Measurements from ENCODE around the gene GARRE1. TPM values are rescaled to one million over a fixed set of nuclear protein-coding genes. Genes with fewer than 3 reads are reported as not detected.
"Not testable (repeated sequence)": the region's sequence is repeated elsewhere in the genome, so short reads cannot be mapped to it uniquely, and the experiment has no call there.

The GARRE1 gene
- polyA plus RNA-seq (ENCODE audit: insufficient read depth in 1 of 5, insufficient read length in 5 of 5, low replicate concordance in 1 of 5) = 10 to 100 TPM; 30.5 to 46.0 (median 37.5) TPM
- long read RNA-seq, donor 1, transcript KIAA0355-205 (3 exons, 1,313 nt) = major isoform, 5 of 89 reads
- long read RNA-seq, donor 1, partial matches to known transcripts = 82 of 89 reads
- long read RNA-seq, donor 1, other reads (novel, unspliced or antisense) = 0 of 89 reads
- long read RNA-seq, donor 2, full-length matches to known transcripts = 1 of 9 reads
- long read RNA-seq, donor 2, partial matches to known transcripts = 8 of 9 reads
- long read RNA-seq, donor 2, other reads (novel, unspliced or antisense) = 0 of 9 reads
- long read RNA-seq, donor 3, transcript KIAA0355-205 (3 exons, 1,313 nt) = major isoform, 5 of 19 reads
- long read RNA-seq, donor 3, partial matches to known transcripts = 13 of 19 reads
- long read RNA-seq, donor 3, other reads (novel, unspliced or antisense) = 0 of 19 reads
- long read RNA-seq, donor 4, partial matches to known transcripts = 22 of 24 reads
- long read RNA-seq, donor 4, other reads (novel, unspliced or antisense) = 0 of 24 reads
- long read RNA-seq, donor 5, transcript KIAA0355-205 (3 exons, 1,313 nt) = major isoform, 5 of 36 reads
- long read RNA-seq, donor 5, partial matches to known transcripts = 29 of 36 reads
- long read RNA-seq, donor 5, other reads (novel, unspliced or antisense) = 0 of 36 reads
- long read RNA-seq, donor 6, full-length matches to known transcripts = 5 of 27 reads
- long read RNA-seq, donor 6, partial matches to known transcripts = 22 of 27 reads
- long read RNA-seq, donor 6, other reads (novel, unspliced or antisense) = 0 of 27 reads
- long read RNA-seq, donor 7, full-length matches to known transcripts = 6 of 40 reads
- long read RNA-seq, donor 7, partial matches to known transcripts = 34 of 40 reads
- long read RNA-seq, donor 7, other reads (novel, unspliced or antisense) = 0 of 40 reads
- long read RNA-seq, donor 8, partial matches to known transcripts = 7 of 8 reads
- long read RNA-seq, donor 8, other reads (novel, unspliced or antisense) = 0 of 8 reads

DNA sequence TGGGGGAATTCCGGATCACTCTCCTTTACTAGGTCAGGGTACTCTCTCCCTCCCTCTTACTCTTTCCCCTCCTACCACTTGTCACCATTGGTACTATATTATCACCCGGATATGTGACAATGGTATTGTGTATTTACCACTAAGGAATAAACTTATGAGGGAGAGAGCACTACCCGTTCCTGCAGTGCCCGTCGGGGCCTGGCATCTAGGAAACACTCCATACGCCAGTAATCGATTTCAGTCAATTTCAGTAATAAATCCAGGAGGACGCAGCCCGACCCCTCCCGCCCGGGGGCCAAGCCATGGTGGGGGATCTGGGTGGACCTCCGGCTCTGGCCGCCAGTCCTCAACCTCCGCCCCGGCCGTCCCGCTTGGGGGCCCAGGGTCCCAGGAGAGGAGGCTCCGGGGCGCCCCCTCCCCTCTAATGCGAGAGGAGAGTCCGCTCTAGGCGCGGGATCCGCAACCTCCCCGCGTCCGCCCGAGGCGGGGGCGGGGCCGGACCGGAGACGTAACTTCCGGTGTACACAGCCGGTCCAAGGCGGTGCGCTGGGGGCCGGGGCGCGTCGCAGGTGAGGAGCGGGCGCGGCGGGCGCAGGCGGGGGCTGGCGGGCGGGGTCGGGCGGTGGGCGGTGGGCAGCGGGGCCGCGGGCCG lies at the start of gene GARRE1:
GARRE1 (plus strand) TSS at position 509 of the 652 bp plus-strand sequence. CDS start 45,920 bp downstream, outside the sequence.
- DNase-seq = peak; percentile 84 to 85

DNA sequence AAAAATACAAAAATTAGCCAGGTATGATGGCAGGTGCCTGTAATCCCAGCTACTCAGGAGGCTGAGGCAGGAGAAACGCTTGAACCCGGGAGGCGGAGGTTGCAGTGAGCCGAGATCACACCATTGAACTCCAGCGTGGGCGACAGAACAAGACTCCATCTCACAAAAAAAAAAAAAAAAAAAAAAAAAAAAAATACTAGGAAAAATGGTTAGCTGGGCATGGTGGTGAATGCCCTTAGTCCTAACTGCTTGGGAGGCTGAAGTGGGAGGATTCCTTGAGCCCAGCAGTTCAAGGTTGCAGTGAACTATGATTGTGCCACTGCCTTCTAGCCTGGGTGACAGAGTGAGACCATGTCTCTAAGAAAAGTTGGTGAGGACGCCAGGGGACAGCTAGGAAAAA lies 49.0 kb upstream of the GARRE1 start:
- DNase-seq = not testable (repeated sequence)

GRCh38 chr19:34208291-34208884 lies 46.0 kb upstream of the GARRE1 start:
- no peak for DNase-seq

DNA sequence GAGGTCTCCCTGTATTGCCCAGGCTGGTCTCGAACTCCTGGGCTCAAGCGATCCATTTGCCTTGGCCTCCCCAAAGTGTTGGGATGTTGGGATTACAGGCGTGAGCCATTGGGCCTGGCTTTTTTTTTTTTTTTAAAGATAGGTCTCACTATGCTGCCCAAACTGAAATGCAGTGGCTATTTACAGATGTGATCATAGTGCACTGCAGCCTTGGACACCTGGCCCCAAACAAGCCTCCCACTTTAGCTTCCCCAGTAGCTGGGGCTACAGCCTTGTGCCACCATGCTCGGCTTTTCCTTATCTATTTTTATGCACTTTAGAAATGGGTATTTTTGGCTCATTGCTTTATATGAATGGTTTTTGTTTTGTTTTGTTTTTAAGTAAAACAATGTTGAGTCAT lies 44.6 kb upstream of the GARRE1 start:
- DNase-seq = no peak

DNA sequence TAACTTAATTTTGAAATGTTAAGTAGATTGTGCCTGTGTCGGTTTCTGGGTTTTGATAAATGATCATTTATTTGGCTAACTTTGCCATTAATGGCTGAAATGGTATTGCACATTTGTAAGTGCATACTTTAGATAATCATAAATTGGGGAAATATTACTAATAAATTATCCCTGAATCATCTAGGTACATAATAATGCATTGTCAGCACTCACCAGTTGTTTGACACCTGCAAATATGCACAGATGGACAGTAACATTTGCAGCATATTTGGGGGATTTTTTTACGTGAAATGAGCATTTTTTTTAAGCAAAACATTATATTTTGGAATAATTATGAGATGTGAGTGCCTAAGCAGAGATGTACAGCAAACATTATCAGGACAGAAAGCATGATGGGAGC lies 41.1 kb upstream of the GARRE1 start:
- no peak for DNase-seq

DNA sequence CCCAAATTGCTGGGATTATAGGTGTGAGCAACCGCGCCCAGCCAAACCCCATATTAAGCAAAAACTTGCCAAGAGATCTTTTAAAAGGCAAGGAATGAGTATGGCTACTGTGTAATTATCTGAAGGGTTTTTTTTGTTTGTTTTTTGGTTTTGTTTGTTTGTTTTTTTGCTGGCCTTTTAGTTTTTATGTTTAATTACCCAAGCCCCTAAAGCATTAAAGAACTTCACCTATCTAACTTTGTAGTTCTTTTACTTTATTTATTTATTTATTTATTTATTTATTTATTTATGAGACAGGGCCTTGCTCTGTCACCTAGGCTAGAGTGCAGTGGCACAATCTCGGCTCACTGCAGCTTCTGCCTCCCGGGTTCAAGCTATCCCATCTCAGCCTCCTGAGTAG lies 40.3 kb upstream of the GARRE1 start:
- DNase-seq = no peak

GRCh38 chr19:34215006-34215665 lies 39.2 kb upstream of the GARRE1 start:
- DNase-seq = no peak

- DNase-seq = no peak
These were observed 38.7 kb upstream of the GARRE1 start for GRCh38 chr19:34215666-34216038.

DNA sequence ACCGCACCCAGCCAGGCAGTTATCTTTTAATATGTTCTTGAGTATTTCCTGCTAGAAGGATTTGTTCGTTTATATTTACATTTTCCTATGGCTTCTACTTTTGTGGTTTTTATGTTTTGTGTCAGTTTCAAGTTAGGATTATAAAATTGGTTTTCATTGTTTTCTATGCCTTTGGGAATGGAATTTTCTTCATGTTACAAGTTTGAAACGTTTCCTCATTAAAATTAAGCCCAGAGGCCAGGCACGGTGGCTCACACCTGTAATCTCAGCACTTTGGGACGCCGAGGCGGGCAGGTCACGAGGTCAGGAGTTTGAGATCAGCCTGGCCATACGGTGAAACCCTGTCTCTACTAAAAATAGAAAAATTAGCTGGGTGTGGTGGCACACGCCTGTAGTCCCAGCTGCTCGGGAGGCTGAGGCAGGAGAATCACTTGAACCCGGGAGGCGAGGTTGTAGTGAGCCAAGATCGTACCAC lies 37.6 kb upstream of the GARRE1 start:
- not testable (repeated sequence) for DNase-seq

DNA sequence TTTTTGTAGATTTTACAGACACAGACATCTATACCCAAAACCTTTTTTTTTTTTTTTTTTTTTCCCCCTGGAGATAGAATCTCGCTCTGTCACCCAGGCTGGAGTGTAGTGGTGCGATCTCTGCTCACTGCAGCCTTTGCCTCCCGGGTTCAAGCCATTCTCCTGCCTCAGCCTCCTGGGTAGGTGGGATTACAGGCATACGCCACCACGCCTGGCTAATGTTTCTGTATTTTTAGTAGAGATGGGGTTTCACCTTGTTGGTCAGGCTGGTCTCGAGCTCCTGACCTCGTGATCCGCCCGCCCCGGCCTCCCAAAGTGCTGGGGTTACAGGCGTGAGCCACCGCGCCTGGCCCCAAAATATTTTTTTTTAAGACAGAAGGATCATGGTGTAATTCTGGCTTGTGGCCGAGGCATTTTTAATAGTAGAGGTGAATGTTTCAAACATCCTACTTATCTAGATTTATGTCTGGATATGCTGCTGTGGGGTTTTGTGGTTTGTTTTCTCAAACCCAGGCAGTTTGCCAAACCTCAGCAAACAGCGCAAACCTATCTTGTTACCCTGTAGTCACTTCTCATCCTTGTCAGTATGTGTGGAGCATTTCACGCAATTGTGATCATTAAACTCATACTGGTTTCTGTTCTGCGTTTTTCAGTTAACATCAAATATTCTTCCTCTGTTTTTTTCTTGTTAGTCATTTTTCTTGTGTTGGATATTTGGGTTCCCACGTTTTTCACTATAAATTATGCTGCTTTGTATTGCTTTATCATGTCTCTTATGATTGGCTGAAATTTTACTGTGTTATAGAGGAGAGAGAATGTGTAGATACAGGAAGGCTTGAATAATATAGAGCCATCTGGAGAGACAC lies 36.2 kb upstream of the GARRE1 start:
- DNase-seq = no peak

DNA sequence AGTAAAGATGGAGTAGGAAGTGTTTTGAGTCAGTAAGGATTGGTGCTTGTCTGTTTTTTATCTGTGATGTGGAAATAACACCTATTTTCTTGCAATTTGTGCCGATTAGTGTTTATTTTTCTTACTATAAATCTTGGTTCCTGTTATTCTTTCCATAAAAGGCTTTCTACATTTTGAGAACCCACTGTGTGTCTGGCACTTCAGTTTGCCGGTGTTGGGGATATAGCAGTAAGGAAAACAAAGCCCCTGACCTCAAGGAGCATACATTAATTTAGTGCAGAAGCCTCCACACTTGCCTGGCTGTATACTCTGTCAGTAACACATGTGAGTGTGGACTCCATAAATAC lies 35.6 kb upstream of the GARRE1 start:
- no peak for DNase-seq

- peak; percentile 14 to 30 for DNase-seq
These were observed 33.8 kb upstream of the GARRE1 start for GRCh38 chr19:34220472-34221063.

DNA sequence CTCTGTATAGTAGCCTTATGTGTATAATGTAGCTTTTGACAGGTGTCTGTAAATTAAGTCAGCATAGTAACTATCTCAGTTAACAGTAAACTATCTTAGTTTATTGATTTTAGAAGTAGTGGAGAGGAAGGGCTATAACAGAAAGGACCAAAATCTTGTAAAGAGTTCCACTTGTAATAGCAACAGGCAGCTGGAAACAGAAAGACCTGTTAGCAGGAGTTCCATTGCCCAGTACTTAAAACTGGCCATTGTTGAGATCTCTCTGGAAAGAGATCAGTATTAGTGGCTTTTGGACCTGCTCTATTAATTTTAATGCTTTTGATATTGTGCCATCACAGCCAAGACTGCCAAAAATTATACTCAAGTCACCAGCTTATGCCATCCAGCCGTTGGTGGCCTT lies 32.0 kb upstream of the GARRE1 start:
- DNase-seq = no peak

DNA sequence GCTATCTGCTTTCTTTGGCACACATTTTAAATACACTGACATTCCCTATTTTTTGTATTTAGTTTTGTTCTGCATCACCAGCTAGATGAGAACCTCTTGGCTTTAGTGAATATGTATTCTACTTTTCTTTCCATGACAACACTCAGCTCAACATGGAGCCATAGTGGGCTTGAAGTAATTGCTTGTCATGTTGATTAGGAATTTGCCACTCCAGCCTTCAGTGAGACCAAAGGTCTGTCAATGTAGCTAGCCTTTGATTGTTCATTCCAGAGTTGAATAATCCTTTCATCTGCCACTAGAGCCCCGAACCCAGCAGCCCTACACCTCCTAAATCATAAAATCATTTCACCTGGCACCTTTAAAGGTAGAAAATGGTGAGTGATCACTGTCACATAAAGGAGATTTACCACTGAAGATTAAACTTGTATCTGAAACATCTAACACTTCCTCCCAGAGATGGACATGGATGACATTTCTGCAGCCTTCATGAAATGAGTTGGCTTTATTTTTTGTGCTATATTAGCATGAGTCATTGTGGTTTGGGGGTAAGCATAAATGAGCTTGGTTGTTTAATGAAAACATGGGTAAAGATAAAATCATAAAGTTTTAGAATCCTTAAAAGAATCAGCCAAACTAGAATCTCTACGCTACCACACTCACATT lies 29.2 kb upstream of the GARRE1 start:
- no peak for DNase-seq

DNA sequence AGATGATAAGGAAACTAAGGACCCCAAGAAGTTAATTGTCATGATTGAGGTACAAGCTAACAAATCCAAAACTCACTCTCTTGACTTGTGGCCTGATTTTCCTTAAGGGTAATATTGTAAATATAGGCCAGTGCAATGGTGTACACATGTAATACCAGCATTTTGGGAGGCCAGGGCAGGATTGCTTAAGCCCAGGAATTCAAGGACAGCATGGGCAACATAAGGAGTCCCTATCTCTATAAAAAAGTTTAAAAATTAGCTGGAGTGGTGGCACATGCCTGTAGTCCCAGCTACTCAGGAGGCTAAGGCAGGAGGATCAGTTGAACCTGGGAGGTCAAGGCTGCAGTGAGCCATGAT lies 28.7 kb upstream of the GARRE1 start:
- no peak for DNase-seq

GRCh38 chr19:34226036-34226435 lies 28.3 kb upstream of the GARRE1 start:
- no peak for DNase-seq

DNA sequence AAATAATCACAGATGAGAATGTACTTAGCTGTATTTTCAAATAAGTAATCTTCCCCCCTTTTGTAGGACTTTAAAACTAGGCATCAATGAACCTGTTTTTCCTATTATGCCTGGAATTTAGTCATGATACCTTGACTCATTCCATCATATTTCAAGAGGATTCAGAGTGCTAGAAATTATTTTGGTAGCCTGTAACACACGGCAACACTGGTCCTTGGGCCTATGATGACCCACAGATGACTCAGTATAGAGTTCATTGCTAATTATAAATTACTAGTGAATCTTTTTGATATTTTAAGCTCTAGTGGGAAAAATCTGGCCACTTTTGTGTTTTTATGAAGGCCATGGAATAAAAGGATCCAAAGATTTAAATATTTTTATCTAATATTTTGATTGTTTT lies 26.0 kb upstream of the GARRE1 start:
- DNase-seq = no peak

DNA sequence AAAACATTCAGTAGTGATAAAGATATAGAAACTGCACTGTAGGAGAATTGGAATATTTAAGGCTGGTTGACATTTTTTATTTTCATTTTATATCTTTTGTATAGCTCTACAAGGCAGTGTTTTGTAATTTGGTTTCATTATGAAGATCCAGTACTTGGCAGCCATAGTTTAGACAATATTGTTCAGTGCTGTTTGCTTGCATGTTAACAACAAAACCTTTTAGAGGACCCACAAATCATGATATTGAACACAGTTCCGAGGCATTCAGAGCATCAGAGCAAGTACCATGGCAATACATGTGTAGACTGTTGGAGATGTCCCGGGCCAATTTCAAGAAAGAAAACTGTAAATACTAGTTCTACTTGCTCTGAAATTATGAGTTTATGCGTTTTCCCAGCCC lies 25.6 kb upstream of the GARRE1 start:
- no peak for DNase-seq

DNA sequence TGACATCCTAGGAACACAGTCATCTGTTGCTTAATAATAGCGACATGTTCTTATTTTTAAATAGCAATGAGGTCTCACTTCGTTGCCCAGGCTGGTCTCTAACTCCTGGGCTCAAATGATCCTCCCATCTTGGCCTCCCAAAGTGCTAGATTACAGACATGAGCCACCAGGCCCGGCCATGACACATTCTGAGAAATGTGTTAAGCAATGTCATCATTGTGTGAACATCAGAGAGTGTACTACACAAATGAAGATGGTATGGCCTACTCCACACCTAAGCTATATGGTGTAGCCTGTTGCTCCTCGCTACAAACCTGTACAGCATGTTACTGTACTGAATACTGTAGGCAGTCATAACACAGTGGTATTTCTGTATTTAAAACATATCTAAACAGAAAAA lies 24.6 kb upstream of the GARRE1 start:
- DNase-seq = no peak
